ENCODE results near the gene RBM17.
"Not testable (repeated sequence)": the region's sequence is repeated elsewhere in the genome, so short reads cannot be mapped to it uniquely, and the experiment has no call there.

The RBM17 gene

DNA sequence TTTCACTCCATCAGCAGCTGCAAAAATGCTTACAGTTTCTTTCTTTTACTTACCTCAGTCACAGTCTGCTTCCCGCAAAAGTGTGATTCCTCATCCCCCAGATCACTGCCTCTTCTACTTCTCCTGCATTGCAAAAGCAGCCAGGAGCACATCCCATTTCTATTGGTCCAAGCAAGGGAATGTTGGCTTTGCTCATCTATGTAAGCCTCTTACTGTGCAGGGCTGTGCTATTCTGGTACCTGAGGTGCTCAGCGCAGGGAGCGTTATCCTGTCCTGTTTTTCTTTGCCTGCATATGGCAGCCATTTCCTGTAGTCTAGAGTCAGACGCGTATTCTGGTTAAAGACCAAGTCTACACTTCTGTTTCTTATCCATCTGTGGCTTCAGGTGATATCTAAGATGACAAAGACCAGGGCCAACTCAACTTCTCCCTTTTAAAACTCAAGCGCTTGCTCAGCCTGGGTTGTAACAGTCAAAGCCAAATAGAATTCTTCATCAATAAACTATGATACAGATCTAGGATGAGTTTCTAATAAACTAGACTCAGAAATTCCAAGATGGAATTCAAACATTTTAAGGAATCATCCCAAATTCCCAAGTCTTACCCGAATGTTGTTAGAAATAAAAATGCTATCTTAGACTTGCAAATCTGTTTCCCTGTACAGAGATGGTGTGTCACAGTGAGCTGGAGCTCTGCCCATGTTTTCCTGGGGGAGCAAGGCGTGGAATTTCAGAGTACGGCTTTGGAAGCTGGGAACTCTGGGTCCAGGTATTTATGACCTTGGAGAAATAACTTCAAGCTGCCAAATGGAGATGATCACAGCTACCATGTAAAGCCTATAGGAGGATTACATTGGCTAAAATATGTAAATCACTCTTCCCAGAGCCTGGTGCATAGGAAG lies 6.1 kb upstream of the RBM17 start:
- DNase-seq = no peak

DNA sequence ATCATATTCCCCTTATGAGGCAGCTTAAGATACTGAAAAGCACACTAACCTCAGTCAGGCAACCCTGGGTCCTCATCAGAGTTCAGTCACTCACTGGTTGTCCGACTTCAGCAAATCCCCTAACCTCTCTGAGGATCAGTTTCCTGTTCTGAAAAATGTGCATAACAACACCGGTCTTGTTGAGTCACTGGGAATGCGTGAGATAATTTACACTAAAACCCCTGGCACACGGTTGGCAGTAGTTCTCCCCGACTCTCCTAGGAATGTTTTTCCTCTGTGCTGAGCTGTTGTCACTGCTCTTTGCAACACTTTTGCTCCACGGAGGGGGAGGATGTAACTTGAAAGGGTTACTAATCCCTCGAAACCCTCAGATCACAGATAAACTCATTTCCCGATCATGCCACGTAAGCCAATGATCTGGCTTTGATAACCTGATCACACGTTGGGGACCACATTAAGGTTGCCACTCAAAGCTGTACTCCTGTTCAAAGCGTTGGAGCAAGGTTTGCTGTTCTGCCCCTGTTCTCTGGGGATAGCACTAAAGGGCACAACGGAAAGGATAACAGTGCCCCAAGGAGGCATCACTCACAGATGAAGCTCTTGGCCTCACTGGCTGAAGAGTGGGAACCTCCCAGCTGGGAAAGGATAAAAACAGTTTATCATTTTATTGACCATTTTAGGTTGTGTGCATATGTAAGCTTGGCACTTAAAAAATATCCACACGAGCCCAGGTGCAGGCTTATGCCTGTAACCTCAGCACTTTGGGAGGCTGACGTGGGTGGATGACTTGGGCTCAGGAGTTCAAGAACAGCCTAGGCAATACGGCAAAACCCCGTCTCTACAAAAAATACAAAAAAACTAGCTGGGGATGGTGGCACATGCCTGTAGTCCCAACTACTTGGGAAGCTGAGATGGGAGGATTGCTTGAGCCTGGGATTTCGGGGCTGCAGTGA lies 5.0 kb upstream of the RBM17 start:
- no peak for DNase-seq

DNA sequence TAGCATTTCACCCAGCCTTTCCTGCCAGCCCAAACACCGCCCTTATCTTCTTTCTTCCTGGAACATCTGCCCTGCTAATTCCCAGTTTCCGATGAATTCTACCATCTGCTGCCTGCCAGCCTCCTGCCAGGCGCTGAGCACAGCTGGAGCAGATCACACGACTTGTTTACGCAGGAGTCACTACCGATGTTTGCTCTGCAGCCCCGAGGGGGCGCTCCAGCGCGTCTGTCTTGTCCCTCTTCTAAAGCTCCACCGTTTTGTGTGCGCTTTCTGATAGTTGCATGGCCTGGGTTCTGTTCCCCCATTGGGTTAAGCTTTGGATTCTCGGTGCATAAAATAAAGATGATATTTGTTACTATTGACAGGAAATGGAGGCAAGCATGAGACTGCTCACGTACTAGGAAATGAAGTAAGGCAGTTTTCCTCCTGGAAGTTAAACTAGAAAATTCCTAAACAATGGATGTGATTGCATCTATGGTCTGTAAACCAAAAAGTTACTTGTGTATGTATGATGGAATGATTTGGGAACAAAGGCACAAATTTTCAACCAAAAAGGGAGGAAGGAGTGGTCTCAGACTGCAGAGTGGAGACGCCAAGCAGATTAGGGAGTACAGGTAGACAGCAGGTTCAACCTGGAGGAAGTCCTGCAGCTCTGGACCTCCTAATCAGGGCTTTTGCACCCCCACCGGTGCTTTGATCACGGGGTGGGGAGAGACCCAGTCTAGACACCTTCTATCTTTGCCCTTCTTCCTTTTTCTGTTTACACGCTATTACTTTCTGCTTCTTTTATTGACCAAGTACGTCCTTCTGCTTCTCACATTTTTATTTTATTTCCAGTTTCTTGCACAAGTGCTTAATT lies 2.2 kb upstream of the RBM17 start:
- peak; percentile 86 for DNase-seq

DNA sequence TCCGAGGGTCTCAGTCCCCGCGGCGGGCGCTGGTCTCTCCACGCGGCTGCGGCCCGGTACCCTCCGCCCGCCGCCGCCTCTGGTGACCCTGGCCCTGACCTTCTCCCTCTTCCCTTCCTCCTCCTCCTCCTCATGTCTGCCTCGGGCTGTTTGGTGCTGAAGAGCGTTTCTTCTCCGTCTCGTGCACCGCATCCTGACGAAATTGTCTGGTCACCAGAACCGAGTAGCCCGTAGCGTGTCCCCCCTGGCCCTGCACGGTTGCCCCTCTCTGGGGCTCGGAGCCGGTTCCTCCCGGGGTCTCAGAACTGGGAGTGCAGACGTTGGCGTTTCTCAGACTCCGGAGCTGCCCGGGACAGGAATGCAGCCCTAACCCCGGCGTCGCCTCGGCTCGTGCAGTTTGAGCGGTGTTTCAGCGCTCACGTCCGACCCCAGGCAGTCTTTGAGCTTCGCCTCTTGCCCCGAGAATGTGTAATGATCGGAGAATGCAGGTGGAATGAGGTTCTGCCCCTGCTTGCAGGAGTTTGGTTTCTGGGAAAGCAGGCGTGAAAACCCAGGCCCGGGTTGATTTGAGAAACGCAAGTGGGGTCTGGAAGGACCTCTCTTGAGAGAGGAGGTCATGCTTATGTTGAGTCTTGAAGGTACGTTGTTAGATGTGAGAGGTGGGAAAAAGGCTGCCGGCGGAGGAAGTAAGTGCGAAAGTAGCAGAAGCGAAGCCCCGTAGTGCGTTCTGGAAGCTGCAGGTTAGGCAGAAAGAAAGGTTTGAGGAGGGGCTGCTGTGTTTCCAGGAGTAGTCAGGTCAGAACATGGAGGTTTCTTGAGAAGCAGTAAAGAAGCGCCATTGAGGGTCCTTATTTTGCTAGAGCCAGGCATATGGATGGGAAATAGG lies 743 bp downstream of the RBM17 start:
- peak; percentile 78 for DNase-seq

DNA sequence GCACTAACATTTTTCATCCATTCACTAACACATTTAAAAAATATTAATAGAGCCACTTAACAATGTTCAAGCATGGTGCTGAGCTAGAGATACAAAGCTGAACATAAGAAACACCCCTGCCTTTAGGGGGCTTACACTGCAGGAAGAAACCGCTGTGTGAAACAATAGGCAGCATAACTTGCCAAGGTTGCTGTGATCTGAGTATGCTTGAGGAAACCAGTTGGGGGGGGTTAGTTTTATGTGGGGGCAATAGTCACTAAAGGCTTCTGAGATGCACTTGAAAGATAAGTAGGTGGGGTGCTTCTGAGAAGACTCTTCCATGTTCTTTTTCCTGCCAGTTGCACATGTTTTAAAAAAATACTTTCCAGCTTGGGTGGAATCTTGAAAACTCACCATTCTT lies 2.8 kb downstream of the RBM17 start:
- no peak for DNase-seq

DNA sequence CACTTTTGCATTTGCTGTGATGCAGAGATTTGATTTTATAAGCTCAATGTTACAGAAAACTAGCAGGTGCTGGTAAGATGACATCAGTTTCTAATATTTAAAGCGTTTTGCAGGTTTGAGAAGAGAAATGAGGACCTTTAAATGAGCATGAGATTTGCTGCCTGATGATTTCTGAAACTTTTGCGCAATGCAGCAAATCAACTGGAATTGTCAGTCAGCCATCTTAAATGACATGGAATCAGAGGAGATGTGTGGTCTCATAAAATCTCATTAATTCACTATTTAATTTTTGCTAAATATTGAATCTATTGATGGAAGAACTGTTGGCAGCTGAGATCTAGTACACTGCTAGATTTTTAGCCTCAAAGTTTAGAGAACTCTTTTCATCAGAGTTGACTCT lies 3.9 kb downstream of the RBM17 start:
- DNase-seq = no peak

DNA sequence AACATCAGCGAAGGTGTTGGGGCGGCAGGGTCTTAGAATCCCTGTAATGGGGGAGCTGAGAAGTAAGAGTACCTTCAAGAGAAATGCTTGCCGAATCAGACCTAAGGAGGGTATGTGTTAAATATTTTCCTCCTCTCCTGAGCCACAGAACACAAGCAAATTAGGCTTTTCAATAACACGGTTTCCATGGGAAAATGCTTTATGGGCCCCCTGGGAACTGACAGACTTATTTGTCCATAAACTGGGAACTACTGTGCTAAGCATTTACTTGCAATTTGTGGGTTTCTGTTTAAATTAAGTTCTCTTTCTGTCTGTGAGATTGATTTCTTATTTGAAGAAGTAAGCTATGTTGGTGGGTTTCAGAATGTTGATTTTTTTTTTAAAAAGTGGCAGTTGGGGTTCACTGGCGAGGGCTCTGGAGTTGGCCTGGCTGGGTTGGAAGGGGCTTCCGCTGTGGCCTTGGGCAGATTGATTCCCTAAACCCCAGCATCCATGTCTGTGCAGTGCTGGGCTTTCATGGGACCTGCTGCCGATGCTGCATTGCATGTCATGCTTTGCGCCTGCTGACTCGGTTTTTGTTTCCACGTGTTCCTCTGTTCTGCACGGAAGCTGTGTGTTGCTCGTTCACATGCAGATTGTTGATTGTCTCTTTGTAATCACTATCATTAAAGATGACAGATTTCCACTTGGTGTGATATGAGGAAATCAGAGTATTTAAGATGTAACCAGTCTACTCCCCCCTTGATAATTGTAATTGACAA lies 7.2 kb downstream of the RBM17 start:
- no peak for DNase-seq

DNA sequence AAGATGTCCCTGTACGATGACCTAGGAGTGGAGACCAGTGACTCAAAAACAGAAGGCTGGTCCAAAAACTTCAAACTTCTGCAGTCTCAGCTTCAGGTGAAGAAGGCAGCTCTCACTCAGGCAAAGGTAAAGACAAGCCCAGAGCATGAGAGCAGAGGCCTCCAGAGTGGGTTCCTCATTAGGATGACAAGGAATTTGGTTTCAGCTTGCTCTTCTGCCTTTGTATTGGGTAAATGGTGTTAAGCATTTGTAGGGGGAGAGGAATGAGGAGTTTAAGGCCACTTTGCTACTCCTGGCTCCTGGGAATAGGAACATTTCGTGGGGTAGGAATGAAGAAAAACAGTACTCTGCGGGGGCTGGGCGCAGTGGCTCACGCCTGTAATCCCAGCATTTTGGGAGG lies 8.2 kb downstream of the RBM17 start:
- no peak for DNase-seq

DNA sequence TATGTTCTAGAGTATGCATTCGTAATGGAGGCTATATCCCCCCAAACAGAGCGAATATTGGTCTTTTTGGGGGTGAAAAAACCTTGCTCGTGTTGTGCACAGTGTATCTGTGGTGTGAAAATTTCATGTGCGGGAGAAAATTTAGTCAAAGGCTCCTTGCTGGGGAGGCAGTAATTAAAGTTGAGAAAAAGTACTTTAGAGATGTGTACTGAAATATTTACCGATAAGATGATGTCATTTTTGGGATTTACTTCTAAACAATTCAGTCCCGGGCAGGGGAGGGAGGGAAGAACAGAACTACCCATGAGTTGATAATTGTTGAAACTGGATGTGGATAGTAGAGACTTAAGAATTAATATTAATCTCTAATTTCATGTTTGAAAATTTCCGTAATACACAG lies 9.3 kb downstream of the RBM17 start:
- DNase-seq = no peak

DNA sequence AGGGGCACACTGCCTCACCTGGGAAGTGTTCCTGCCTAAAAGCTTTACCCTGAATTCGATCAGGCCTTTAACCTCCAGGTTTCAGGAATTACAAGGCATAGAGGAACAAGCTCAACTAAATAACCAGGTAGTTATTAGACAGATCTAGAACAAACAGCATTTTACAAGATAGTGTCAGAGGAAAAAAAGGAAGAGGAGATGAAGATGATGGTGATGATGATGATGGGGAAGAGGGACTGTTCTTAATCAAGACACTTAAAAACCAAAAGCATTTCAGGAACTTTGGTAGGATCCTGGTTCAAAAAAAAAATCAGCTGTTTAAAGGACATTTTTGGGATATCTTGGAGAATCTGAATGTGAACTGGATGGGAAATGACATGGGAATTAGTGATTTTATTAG lies 11.5 kb downstream of the RBM17 start:
- DNase-seq = no peak

DNA sequence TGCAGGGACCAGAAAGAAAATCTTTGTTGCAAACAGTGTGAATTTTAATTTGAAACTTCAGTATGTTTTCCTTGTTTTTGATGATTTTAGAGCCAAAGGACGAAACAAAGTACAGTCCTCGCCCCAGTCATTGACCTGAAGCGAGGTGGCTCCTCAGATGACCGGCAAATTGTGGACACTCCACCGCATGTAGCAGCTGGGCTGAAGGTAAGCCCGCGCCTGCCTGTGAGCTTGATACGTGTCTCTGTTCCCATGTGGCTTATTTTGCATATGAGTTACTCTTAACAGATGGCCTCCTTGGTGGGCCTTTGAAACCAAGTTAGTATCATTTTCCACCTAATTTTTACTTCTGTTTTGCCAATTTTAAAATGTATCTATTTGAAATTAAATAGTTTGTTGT lies 12.3 kb downstream of the RBM17 start:
- no peak for DNase-seq

DNA sequence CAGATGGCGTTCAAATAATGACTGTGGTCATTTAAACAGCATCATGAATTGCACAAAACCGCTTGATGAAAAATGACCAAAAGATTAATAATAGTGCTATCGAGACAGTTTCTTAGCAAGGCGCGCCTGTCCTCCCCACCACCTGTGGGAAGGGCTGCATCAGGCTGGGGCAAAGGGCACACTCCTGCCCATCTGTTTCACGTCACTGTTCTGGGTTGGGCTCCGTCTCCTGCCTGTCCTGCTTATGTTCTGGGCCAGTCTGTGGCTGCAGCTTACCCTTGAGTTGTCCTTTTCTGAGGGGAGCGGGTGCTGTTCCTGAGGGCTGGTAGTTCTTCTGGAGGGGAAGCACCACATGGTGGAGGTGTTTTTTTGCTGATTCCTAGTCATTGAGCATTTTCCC lies 13.3 kb downstream of the RBM17 start:
- no peak for DNase-seq

DNA sequence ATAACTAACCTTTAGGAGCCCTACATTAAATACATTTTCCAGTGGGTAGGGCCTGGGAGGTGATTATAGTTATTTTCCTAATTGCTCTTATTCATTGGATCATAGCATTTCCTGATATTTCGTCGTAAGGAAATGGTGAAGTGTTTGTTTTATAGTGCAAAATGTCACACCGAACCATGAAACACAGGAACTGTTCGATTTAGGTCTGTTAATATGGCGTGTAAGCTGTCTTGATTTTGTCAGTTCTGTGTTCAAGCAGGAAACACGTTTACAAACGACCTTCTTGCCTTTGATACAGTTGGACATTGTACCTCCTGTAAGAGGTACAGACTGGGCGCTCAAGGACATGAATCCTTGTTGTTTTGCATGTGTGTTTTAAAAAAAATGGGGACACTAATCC lies 14.8 kb downstream of the RBM17 start:
- no peak for DNase-seq

DNA sequence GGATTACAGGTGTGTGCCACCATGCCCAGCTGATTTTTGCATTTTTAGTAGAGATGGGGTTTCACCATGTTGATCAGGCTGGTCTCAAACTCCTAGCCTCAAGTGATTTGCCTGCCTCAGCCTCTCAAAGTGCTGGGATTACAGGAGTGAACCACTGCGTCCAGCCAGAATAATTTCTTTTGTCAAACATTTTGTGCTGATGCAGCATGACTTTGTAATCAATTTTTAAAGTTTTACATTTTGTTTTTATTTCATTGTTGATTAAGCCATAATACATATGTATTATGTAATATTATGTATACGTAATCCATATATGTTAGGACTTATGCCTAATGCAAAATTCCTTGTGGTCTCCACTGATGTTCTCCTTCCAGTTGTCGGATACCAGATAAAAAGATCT lies 18.8 kb downstream of the RBM17 start:
- DNase-seq = not testable (repeated sequence)

DNA sequence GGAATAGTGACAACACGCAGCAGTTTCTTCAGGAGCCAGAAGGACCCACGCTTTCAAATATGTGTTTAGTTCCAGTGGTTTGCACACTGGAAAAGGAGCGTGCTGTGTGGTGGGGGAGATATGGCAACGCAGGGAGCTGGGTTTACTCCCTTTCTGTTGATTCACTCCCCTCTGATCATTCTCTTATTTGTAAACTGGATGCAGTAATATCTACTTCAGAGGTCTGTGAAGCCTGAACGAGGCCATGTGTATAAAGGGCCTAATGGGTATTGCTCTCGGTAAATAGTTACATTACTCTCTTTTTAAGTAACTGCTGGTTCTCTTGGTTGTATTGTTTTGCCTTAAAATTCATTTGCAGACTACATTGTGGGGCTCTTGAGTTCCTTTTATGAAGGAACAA lies 19.2 kb downstream of the RBM17 start:
- DNase-seq = no peak

DNA sequence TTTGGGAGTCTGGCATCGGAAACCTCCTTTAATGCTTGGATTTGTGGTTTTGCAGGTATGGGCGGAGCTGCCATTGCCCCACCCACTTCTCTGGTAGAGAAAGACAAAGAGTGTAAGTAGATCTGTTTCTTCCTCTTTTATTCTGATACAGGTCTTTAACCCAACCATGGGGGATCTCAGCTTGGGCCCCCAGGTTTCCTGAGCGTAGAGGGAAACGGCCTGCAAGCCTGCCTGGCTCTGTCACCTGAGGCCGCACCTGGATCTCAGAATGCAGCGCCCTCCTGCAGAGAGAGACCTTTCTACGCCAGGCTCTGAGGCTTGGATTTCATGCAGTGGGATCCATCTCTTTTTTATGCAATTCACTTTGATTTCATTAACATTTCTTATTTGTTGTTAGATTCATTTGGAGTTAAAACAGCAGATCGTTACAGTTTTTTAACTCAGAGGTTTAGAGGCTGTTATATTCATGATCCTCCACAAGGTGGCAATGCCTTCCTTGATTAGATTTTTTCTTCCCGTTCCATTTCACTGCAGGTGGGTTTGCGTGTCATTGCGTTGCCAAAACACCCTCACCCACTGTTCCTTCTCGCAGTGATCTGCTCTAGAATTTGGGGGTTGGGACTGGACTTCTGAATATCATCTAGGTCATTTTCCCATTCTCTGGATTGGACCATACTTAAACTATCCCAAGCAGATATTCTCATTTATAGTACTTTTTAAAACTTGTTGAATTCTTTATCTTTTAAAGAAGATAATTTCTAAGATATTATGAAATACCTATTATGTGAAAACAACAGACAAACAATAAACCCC lies 20.0 kb downstream of the RBM17 start:
- peak; percentile 56 for DNase-seq

DNA sequence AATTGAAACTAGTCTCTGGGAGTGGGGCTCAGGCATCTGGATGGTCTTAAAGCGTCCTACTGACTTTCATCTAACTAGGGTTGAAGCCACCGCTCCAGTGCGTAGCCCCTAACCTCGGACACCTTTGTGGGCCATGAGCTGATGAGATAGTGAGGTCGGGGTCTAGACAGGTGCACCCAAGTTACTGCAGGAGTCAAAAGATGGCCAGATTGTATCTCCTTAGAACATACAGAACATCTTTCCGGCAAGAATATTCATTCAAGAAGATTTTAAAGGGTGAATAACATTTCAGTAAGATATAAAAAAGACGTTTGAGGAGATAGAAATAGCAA lies 20.6 kb downstream of the RBM17 start:
- no peak for DNase-seq

DNA sequence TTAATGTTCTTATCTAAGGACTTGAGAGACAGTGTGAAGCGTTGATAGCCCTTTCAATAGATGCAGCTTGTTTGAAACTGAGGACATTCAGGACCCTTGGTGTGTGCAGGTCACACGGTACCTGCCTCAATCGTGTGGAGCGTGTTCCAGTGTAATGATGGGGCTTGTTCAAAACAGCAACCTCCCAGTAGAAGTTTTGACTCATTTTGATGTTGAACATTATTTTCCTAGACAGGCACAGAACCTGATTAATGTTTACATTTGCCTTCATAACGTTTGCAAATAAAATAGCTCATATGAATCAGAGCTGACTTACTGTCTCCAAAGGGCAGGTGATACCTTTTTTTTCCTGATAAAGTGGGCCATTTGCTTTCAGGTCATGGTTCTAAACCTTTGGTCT lies 21.3 kb downstream of the RBM17 start:
- DNase-seq = no peak

DNA sequence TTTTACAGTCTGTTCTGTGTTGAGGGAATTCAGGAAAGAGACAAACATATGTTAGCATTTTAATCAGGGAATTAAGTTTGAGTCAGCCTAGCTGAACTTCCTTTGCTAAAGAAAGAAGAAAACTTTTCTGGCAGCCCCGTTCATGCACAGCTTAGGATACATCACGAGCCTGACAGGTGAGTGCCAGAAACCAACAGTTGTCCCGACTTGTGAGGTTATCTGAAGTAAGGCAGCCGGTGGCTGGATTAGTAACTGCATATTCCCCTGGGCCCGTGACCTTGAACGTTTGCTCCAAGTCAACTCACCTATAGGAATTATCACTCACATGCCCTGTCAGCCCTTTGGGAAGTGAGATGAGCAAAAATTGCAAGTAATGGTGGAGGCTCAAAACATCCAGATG lies 24.1 kb downstream of the RBM17 start:
- DNase-seq = no peak

DNA sequence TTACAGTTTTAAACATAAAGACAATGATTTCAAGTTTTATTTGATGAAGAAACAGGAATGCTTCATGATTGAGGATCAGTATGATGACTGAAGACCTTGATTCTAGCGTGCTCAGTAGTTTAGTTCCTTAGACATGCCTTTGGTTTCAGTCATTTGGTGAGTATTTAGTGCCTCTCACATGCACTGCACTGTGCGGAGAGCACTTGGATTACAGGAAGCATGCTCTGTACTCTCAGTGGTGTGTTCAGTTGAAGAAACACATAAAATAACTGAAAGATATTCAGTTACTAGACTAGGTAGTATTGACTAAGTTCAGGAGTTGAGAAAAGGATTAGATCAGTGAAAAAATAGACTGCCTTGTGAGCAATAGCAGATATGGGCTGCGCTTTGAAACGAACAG lies 25.5 kb downstream of the RBM17 start:
- DNase-seq = no peak
